Hepatocyte (in vitro differentiated cells): ENCODE measurements around the gene TNP2. TPM values are rescaled to one million over a fixed set of nuclear protein-coding genes. Genes with fewer than 3 reads are reported as not detected.

Experiments used
- DNase-seq: peaks from one replicate; pipeline ENCODE4 v3.0.0-alpha.2; 2016; ENCODE audit warnings: low spot score
- H2AFZ ChIP-seq: fragments of 200-600 bp; sonication (generic); 2 replicates; pipeline ENCODE4 v1.6.0; 2016; ENCODE audit warnings: antibody characterized with exemption, mild to moderate bottlenecking
- H3K27ac ChIP-seq: fragments of 200-600 bp; sonication (generic); 2 replicates; pipeline ENCODE4 v1.5.1; 2016; ENCODE audit warnings: mild to moderate bottlenecking
- H3K27me3 ChIP-seq: fragments of 200-600 bp; sonication (generic); 2 replicates; pipeline ENCODE4 v1.6.1; 2016
- H3K36me3 ChIP-seq: fragments of 200-600 bp; sonication (generic); replicated peaks from 2 replicates; pipeline ENCODE4 v1.5.1; 2016; ENCODE audit warnings: low read depth; ENCODE audit not compliant: insufficient read depth
- H3K4me1 ChIP-seq: fragments of 200-600 bp; sonication (generic); 2 replicates; pipeline ENCODE4 v1.5.1; 2016; ENCODE audit warnings: mild to moderate bottlenecking, moderate library complexity; ENCODE audit not compliant: insufficient read depth
- H3K4me2 ChIP-seq: fragments of 200-600 bp; sonication (generic); 2 replicates; pipeline ENCODE4 v1.6.0; 2016
- H3K4me3 ChIP-seq: fragments of 200-600 bp; sonication (generic); 2 replicates; pipeline ENCODE4 v1.5.1; 2016; ENCODE audit warnings: mild to moderate bottlenecking
- H3K79me2 ChIP-seq: fragments of 200-600 bp; sonication (generic); 2 replicates; pipeline ENCODE4 v1.6.0; 2017; ENCODE audit warnings: mild to moderate bottlenecking
- H3K9me2 ChIP-seq: fragments of 200-600 bp; sonication (generic); replicated peaks from 2 replicates; pipeline ENCODE4 v1.6.0; 2017; ENCODE audit warnings: mild to moderate bottlenecking; ENCODE audit not compliant: insufficient read depth
- H3K9me3 ChIP-seq: fragments of 200-600 bp; sonication (generic); 2 replicates; pipeline ENCODE4 v1.5.1; 2016; ENCODE audit warnings: low read depth, mild to moderate bottlenecking
- H4K20me1 ChIP-seq: fragments of 200-600 bp; sonication (generic); 2 replicates; pipeline ENCODE4 v1.6.0; 2016; ENCODE audit warnings: mild to moderate bottlenecking; ENCODE audit not compliant: insufficient read depth, poor library complexity, severe bottlenecking
- EZH2 ChIP-seq: fragments of 200-600 bp; sonication (generic); IDR thresholded peaks from 2 replicates; pipeline ENCODE4 v1.6.1; 2016; ENCODE audit warnings: antibody characterized with exemption, mild to moderate bottlenecking, borderline replicate concordance
- EZH2phosphoT487 ChIP-seq: fragments of 200-600 bp; sonication (generic); IDR thresholded peaks from one replicate; pipeline ENCODE4 v1.6.1; 2018; ENCODE audit warnings: antibody characterized with exemption, mild to moderate bottlenecking, low read depth, moderate library complexity; ENCODE audit not compliant: unreplicated experiment, severe bottlenecking
- WGBS: methylation state at CpG from one replicate; pipeline ENCODE4 v1.1.6; 2016; ENCODE audit warnings: low lambda C conversion rate; ENCODE audit errors: missing lambda C conversion rate; 5-methylcytosine and 5-hydroxymethylcytosine counted together
- polyA plus RNA-seq: library from polyadenylated mRNA; unstranded; fragments of >200 nt; fragmentation: Nextera tagmentation; extraction: Ambion mirVana; gene quantifications from 2 replicates; pipeline ENCODE4 v1.2.1, GENCODE V29; 2016
- total RNA-seq: library from RNA; depleted of rRNA; stranded (reverse); fragments of >200 nt; gene quantifications from 2 replicates; pipeline ENCODE4 v1.2.3, GENCODE V29; 2014
- TF ChIP-seq, protein P1 (sequence below): fragments of 200-600 bp; sonication (generic); IDR thresholded peaks from 2 replicates; pipeline ENCODE4 v1.5.1; 2016; ENCODE audit warnings: antibody characterized with exemption, mild to moderate bottlenecking; ENCODE audit not compliant: poor library complexity

The TNP2 gene
- total and polyA plus RNA-seq, 2 experiments from 2014 or later = not detected

DNA sequence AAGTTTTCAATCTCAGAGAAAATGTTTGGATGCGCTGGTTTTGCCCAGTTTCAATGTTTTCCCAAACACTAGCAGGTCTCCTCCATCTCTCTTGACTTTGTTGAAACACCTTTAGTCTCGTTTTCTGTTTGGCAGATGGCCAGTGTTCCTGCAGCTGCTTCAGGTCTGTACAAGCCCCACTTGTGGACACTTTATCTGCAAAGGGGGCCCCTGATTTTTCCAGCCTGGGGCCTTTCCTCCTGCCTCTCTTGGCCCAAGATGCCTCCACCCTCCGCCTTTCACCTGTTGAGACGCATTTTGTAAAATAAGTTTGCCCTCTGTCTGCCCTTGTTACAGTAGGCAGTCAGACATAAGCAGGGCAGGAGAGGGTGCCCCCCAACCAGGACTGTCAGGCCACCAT is 33.9 kb upstream of the TNP2 start:
- Histone ChIP-seq H3K27me3 (no peaks in the 10 kb centered on the region), H3K36me3 (no peaks in the 10 kb centered on the region), H3K79me2 (no peaks in the 10 kb centered on the region), H4K20me1 (no peaks in the 10 kb centered on the region), H3K27ac (peak overlapping the region; percentile 7), H3K4me3 (no peak overlapping the region), H3K9me2 (no peaks in the 10 kb centered on the region), H3K4me2 (no peak overlapping the region), H3K9me3 (no peaks in the 10 kb centered on the region), H2AFZ (no peak overlapping the region), H3K4me1 (peaks cover 25% of the 10 kb centered on the region)
- DNase-seq = no peak
- TF ChIP-seq, protein P1, sequence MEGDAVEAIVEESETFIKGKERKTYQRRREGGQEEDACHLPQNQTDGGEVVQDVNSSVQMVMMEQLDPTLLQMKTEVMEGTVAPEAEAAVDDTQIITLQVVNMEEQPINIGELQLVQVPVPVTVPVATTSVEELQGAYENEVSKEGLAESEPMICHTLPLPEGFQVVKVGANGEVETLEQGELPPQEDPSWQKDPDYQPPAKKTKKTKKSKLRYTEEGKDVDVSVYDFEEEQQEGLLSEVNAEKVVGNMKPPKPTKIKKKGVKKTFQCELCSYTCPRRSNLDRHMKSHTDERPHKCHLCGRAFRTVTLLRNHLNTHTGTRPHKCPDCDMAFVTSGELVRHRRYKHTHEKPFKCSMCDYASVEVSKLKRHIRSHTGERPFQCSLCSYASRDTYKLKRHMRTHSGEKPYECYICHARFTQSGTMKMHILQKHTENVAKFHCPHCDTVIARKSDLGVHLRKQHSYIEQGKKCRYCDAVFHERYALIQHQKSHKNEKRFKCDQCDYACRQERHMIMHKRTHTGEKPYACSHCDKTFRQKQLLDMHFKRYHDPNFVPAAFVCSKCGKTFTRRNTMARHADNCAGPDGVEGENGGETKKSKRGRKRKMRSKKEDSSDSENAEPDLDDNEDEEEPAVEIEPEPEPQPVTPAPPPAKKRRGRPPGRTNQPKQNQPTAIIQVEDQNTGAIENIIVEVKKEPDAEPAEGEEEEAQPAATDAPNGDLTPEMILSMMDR = no peak
- TF ChIP-seq EZH2 (no peak), EZH2phosphoT487 (no peak)
- WGBS = 77% methylated on average over 4 of the region's 4 CpGs

DNA sequence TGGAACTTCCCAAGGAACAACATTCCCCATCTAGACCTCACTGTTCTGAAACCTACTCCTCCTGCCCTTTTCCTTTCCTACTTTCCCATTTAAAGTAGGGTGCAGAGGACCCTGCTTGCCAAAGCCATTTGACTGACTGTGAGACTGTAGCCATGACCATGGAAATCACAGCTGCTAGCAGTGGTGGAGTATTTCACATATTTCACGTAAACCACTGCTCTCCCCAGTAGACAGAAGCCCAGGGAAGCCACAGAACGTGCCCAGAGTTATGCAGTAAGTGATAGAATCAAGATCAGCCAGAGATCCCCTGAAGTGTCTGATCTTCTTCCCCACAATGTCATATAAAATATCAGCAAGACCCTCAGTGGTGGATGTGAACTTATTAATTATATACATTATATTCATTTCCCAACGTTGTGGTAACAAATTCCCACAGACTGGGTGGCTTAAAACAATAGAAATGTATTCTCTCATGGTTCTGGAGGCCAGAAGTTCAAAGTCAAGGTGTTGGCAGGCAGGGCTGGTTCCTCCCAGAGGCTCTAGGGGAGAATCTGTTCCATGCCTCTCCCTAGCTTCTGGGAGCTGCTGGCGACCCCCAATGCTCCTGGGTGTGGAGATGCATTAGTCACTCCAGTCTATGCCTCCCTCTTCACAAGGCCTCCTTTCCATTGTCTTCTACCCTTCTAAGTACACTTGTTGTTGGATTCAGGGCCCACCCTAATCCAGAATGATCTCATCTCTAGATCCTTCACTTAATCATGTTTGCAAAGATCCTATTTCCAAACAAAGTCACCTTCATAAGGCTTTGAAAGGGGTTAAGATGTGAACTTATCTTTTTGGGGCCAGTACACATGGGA is 32.7 kb upstream of the TNP2 start:
- Histone ChIP-seq H3K4me3 (no peak overlapping the region), H3K4me1 (peaks cover 31% of the 10 kb centered on the region), H3K79me2 (no peaks in the 10 kb centered on the region), H3K27ac (peak overlapping the region; percentile 1), H3K4me2 (no peak overlapping the region), H2AFZ (no peak overlapping the region), H3K9me3 (no peaks in the 10 kb centered on the region), H3K9me2 (no peaks in the 10 kb centered on the region), H3K27me3 (no peaks in the 10 kb centered on the region), H3K36me3 (no peaks in the 10 kb centered on the region), H4K20me1 (no peaks in the 10 kb centered on the region)
- DNase-seq = no peak
- 90% methylated on average over 4 of the region's 4 CpGs for WGBS
- TF ChIP-seq, protein P1 = no peak
- TF ChIP-seq EZH2phosphoT487 (no peak), EZH2 (no peak)

DNA sequence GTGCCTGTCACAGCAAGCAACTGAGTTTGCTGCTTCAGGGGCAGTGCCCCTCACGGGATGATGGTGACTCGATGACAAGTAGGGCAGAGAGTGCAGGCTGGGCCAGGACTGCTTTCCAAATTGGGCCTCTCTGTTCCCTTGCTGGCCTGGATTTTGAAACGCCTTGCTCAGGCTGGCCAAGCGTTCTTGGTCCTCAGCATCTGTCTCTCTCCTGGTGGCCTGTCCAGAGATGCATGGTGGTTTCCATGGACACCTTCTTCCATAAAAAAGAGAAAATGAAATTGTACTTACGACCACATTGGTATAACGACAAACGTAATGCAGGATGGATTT is 31.4 kb upstream of the TNP2 start:
- Histone ChIP-seq H3K27me3 (no peaks in the 10 kb centered on the region), H3K4me3 (no peak overlapping the region), H3K36me3 (no peaks in the 10 kb centered on the region), H3K4me1 (peaks cover 44% of the 10 kb centered on the region), H3K9me2 (no peaks in the 10 kb centered on the region), H3K4me2 (no peak overlapping the region), H2AFZ (no peak overlapping the region), H3K9me3 (no peaks in the 10 kb centered on the region), H3K79me2 (no peaks in the 10 kb centered on the region), H4K20me1 (no peaks in the 10 kb centered on the region), H3K27ac (no peak overlapping the region)
- WGBS = 80% methylated on average over 7 of the region's 7 CpGs
- DNase-seq = no peak
- TF ChIP-seq EZH2 (no peak), EZH2phosphoT487 (no peak)
- TF ChIP-seq, protein P1 = no peak
